ENCODE results near the gene ARHGAP5. TPM values are rescaled to one million over a fixed set of nuclear protein-coding genes. Genes with fewer than 3 reads are reported as not detected.

ARHGAP5 gene
- total RNA-seq, 1 donor from 2014 or later: 103 TPM

Other genes with a start within 250 kb of the ARHGAP5 start
- gene RNU6-7, start 124.7 kb downstream of the ARHGAP5 start, total RNA-seq: not detected
- not detected for gene RNU6-8, start 126.0 kb downstream of the ARHGAP5 start, total RNA-seq

All from mesenteric fat pad (tissue), 1 donor.